ENCODE data around the gene PRICKLE2.

PRICKLE2 gene

GRCh38 chr3:64063983-64064438 is 161.3 kb downstream of the PRICKLE2 start:
- DNase-seq, result no peak

- DNase-seq, result no peak
These were observed 161.9 kb downstream of the PRICKLE2 start for GRCh38 chr3:64063207-64063982.

GRCh38 chr3:64061628-64062027 is 163.6 kb downstream of the PRICKLE2 start:
- no peak for DNase-seq

- DNase-seq, result no peak
These were observed 165.6 kb downstream of the PRICKLE2 start for GRCh38 chr3:64059484-64060175.

- no peak for DNase-seq
These were observed 166.7 kb downstream of the PRICKLE2 start for GRCh38 chr3:64058566-64058965.

GRCh38 chr3:64057231-64057630 is 168.0 kb downstream of the PRICKLE2 start:
- no peak for DNase-seq

- DNase-seq, result no peak
These were observed 168.6 kb downstream of the PRICKLE2 start for GRCh38 chr3:64056606-64057180.

- DNase-seq, result no peak
These were observed 170.2 kb downstream of the PRICKLE2 start for GRCh38 chr3:64055076-64055475.

GRCh38 chr3:64054488-64054887 is 170.8 kb downstream of the PRICKLE2 start:
- DNase-seq, result no peak

GRCh38 chr3:64053581-64053980 is 171.7 kb downstream of the PRICKLE2 start:
- DNase-seq, result peak; percentile 18

- DNase-seq, result no peak
These were observed 172.1 kb downstream of the PRICKLE2 start for GRCh38 chr3:64053117-64053516.

- no peak for DNase-seq
These were observed 175.4 kb downstream of the PRICKLE2 start for GRCh38 chr3:64049832-64050231.

- DNase-seq, result no peak
These were observed 176.1 kb downstream of the PRICKLE2 start for GRCh38 chr3:64049136-64049535.

- DNase-seq, result no peak
These were observed 176.6 kb downstream of the PRICKLE2 start for GRCh38 chr3:64048631-64049061.

- no peak for DNase-seq
These were observed 177.5 kb downstream of the PRICKLE2 start for GRCh38 chr3:64047787-64048186.

- no peak for DNase-seq
These were observed 178.2 kb downstream of the PRICKLE2 start for GRCh38 chr3:64046996-64047594.

- no peak for DNase-seq
These were observed 178.7 kb downstream of the PRICKLE2 start for GRCh38 chr3:64046592-64046991.

GRCh38 chr3:64042952-64043351 is 182.3 kb downstream of the PRICKLE2 start:
- no peak for DNase-seq

Data from NCI-H748 treated with DMSO at 0.1 percent for 48 hours (cell line).